GM19238 (cell line): ENCODE data around the gene SMIM9.
"Not testable (repeated sequence)": the region's sequence is repeated elsewhere in the genome, so short reads cannot be mapped to it uniquely, and the experiment has no call there.

Source experiments
- DNase-seq: peaks from one replicate; pipeline ENCODE4 v3.0.0; 2011; ENCODE audit warnings: low spot score; ENCODE audit not compliant: insufficient read length

SMIM9 gene

DNA sequence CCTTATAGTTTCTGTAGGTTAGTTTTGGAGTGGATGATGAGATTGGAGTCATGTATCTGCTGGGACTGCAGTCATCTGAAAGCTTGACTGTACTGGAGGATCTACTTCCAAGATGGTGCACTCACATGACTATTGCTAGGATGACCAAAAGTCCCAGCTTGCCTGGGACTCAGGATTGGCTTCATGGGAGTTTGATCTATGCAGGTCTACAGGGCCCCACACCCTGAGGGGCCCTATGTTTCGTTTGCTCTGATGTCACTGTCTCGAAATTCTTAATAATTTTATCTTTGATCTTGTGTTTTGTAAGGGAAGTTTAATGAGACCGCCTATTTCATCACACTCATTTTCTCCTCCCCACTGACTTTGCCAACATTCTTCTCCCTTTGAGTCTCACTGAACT is at the start of gene SMIM9:
Gene SMIM9 (minus strand): TSS at position 101 of the 400 bp plus-strand sequence. CDS start 3,806 bp downstream, outside the sequence.
- DNase-seq, result no peak

DNA sequence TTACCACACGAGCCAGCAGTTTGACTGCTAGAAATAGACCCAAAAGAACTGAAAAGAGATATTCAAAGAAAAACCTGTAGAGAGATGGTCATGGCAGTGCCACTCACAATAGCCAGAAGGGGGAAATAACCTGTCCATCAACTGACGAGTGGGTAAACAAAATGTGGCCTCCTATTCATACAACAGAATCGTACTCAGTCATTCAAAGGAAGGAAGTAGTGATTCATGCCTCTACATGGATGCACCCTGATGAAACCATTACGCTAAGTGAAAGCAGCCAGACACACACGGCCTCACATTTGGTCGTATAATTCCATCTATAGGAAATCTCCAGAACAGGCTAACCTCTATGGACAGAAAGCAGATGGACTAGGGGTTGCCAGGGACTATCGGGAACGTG is 49.6 kb upstream of the SMIM9 start:
- not testable (repeated sequence) for DNase-seq

DNA sequence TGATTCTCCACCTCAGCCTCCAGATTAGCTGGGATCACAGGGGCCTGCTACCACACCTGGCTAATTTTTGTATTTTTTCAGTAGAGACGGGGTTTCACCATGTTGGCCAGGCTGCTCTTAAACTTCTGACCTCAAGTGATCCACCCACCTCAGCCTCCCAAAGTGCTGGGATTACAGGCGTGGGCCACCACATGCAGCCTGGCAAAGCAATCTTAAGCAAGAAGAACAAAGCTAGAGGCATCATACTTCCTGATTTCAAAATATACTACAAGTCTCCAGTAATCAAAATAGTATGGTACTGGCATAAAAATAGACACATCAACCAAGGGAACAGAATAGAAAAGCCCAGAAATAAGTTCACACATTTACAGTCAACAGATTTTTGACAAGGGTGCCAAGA is 38.9 kb upstream of the SMIM9 start:
- DNase-seq, result no peak

DNA sequence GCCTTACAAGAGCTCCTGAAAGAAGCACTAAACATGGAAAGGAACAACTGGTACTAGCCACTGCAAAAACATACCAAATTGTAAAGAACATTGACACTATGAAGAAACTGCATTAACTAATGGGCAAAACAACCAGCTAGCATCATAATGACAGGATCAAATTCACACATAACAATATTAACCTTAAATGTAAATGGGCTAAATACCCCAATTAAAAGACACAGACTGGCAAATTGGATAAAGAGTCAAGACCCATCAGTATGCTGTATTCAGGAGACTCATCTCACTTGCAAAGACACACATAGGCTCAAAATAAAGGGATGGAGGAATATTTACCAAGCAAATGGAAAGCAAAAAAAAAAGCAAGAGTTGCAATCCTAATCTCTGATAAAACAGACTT is 34.1 kb upstream of the SMIM9 start:
- DNase-seq, result not testable (repeated sequence)

DNA sequence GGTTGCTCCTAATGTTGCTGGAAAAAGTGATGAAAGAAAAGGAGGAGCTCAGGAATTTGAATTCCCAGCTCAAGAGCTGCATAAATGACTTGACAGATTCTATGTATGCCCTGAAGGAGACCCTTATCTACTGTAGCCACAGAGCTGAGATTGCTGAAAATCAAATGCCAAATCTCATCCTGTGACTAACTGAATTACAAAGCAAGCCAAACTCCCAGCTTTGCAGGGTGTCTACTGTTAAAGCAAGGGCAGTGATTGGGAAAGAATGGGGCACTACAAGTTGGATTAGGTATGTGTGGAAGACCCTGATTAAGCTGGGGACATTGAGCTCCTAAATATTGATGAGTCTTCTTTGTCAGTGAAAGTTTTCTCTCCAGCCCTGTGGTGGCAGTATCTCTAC is 20.8 kb upstream of the SMIM9 start:
- no peak for DNase-seq

DNA sequence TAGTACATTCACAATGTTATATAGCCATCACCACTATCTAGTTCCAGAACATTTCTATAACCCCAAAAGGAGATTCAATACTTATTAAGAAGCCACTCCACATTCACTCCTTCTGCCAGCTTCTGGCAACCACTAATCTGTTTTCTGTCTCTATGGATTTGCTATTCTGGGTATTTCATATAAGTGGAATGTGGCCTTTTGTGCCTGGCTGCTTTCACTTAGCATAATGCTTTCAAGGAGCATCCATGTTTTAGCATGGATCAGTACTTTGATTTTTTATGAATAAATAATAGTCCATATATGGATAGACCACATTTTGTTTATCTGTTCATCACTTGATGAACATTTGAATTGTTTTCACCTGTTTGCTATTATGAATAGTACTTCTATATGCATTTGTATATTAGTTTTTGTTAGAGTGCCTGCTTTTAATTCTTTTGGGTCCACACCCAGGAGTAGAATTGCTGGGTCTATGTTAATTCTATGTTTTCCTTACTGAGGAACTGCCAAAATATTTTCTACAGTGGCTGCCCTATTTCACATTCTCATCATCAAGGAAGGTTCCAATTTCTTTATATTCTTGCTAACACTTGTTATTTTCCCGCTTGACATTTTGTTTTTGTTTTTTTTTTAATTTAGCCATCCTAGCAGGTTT is 16.6 kb upstream of the SMIM9 start:
- DNase-seq, result no peak

DNA sequence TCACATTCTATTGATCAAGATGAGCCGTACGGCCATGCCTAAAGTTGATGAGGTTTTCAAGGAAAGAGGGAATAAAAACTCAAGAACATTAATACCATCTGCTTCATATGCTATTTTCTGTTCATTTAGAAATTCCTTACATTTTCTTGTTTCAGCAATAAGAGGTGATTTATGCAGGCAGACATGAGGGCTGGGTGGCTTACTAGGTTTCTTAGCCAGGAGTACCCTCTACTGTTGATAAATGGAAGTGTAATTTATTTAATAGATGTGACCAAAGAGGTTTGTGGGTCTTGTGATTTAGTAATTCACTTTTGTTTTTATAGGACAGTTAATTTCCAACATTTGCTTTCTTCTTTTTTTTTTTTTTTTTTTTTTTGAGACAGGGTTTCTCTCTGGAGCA is 6.4 kb upstream of the SMIM9 start:
- DNase-seq, result no peak

DNA sequence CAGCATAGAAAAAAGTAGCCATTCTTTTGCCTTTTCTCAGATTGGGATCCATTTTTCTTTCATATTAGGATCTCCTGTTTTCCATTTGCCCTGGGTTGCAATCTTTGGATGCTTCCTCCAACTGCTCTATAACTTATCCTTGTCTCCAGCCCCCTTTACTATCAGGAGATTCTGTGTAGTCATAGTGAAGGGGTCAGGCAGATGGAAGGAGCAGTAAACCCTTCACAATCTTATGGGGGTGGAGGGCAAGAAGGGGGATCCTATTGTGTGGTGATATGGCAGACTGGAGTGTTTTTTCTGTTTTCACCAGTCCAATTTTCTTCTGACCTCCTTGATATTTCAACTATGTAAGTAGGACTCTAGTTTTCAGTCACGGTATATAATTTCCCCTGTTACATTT is 1.7 kb upstream of the SMIM9 start:
- no peak for DNase-seq

DNA sequence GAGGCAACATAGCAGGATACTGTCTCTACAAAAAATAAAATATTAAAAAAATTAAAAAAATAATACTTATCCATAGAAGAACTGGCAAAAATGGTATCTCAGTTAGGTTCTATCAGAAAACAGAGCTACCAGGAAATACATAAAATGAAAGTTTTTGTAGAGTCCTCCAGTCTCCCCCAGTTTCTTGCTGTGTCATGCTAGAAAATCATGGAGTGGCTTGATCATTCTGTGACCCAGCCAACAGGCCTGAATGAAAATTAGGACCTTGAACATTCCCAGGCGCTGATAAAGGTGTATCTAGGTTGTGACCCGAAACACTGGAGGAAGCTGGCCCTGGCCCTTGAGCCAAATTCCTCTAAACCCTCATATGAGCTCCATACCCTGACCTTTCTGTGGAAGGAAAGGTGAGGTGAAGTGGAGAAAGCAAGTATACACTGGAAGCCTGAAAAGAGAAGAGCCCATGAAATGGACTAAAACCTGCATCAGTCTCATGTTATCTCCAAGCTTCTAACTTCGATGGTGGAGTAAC is 652 bp downstream of the SMIM9 start:
- no peak for DNase-seq

DNA sequence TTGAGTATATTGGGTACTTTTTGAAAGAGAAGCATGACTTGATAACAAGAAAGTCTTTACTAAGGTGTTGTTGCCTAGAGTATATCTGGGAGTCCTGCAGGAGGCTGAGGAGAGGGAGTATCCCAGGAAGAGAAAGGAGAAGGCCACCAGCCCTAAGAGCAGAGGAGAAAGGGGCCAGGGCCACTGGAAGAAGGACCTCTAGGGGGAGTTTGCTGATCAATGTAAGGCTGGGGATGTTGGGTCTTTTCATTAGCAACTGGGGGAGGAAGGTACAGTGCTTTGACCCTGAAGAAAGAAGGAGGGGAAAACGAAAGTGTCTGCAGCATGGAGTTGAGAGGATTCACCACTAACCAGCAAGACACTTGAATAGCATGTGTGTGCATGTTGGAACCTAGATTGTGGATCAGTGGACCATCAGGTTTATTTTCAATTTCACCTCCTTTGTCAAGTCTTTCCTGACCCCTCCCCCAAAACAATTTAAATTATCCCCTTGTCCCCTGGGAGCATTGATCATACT is 4.5 kb downstream of the SMIM9 start:
- no peak for DNase-seq

DNA sequence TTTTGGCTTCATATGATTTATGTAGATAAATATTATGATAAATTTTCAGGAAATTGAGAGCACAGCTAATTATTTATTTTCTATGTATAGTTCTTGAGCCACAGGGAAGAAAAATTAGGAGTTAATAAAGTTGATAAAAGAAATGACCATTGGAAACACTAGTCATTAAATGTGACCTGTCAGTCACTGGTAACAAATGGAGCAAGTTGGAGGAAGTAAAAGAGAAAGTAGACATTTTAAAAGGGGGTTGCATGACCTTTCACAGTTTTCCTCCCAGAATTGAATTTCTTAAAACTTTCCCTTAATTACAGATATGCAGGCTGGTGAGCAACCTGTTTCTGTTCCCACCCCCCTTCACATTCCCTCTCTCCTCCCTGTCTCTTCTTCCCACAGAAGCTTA is 5.3 kb downstream of the SMIM9 start:
- no peak for DNase-seq

DNA sequence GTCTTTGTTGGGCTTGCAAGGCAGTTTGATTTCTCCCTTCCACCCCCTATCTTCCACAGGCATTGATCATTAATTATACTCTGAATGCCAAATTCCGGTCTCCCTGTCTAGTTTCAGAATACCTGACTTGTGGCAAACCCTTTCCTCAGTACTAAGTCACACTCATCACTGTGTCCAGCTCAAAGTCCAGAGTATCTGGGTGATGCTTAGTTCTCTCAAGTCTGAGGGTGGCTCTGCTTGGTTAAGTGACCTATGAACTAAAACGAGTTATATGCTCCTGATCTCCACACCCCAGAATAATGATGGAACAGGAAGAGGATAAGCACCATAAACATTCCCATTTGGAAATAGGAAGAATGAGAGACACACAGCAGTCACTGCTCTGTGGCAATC is 6.5 kb downstream of the SMIM9 start:
- DNase-seq, result no peak

DNA sequence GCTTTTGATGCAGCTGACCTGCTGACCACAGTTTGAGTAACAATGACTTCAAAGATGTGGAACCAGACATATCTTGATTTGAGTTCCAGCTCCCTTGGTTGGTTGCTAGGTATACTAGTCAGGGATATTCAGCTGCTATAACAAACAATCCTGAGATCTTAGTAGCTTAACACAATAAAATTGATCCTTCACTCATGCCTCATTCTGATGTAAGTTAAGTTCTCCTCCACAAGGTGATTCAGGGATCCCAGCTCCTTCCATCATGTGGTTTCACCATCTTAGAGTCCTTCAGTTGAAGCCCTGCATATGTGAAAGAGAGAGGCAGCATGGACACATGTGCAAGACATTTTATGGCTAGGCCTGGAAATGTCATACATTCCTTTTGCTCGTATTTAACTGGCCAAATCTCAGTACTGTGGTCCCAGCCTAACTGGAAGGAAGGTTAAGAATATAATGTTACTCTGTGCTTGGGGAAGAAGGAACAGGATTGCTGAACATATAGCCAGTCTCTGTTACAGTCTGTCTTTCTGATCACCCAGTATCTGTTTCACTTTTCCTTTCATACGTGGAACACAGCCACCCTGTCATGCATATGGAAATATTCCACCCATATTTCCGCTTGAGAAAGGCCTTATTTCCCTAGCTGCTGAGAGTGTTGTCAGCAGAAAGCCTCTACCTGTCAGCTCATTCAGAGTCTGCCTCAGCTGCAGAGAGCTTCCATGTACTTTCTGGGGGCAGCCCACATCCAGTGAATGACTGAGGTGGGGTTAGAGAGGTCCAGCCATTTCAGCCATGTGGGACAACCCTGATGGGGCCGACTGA is 7.1 kb downstream of the SMIM9 start:
- DNase-seq, result no peak

DNA sequence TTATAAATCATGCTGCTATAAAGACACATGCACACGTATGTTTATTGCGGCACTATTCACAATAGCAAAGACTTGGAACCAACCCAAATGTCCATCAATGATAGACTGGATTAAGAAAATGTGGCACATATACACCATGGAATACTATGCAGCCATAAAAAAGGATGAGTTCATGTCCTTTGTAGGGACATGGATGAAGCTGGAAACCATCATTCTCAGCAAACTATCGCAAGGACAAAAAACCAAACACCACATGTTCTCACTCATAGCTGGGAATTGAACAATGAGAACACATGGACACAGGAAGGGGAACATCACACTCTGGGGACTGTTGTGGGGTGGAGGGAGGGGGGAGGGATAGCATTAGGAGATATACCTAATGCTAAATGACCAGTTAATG is 8.9 kb downstream of the SMIM9 start:
- not testable (repeated sequence) for DNase-seq

DNA sequence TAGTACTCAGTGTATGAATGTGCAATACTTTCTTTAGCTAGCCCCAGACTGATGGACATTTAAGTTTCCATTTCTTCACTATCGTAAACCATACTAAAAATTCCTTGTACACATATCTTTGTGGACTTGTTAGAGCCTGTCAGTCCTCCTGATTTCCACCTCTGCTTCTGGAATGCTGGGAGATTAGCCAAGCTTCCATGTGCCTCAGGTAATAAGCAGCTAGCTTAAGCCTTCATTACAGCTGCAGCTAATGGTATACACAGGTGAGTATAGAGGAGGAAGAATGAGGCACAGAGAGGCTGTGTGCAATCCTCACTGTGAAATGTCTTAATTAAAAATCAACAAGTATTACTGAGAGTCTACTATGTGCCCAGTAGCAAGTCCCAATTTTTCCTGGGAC is 9.8 kb downstream of the SMIM9 start:
- DNase-seq, result no peak

DNA sequence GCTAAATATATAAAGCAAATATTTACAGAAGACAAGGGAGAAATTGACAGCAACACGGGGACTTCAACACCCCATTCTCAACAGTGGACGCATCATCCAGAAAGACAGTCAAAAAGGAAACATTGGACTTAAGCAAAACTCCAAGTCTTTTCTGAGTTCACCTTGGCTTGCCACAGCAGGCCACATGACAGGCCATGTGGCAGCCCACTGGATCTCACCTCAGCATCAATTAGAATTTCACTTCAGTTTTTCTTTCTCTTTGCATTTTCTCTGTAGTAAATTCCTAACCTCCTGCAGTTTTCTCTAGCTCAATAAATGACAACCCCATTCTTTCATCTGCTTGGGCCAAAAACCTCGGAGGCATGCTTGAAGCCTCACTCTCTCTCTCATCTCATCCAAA is 12.4 kb downstream of the SMIM9 start:
- no peak for DNase-seq

DNA sequence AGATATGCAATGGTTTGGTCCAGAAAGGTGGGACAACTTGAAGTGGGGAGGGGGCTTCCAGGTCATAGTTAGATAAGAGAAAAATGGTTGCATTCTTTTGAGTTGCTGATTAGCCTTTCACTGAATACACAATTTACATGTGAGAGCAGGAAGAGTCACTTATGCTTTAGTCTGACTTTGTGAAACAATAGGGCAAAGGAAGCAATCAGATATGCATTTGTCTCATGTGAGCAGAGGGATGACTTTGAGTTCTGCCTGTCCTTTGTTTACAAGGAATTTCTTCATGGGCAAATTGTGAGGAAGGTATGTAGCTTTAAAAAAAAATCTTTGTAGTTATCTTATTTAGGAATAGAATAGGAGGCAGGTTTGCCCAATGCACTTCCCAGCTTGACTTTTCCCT is 12.9 kb downstream of the SMIM9 start:
- no peak for DNase-seq

DNA sequence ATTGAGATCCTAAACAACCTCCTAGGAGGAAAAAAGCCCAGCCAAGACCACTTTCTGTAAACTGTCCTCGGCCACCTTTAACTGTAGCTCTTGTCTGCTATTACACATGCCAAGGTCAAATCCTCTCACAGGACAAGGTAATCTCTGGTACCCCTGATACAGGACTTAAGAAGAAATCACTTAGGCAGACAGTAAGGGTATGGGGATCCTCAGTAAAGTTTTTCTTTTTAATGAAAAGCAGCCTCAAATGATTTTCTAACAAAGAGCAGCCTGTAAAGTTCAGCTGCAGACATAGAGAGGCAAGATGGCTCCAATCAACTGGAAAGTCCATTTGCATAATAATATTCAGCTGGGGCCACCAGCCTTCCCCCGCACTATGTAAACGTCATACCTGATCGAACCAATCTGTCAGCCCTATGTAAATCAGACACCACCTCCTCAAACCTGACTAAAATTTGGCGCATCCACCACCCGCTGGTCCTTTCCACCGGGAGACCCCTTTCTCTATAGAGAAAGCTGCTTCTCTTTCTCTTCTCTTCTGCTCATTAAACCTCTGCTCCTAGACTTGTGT is 14.6 kb downstream of the SMIM9 start:
- DNase-seq, result no peak

DNA sequence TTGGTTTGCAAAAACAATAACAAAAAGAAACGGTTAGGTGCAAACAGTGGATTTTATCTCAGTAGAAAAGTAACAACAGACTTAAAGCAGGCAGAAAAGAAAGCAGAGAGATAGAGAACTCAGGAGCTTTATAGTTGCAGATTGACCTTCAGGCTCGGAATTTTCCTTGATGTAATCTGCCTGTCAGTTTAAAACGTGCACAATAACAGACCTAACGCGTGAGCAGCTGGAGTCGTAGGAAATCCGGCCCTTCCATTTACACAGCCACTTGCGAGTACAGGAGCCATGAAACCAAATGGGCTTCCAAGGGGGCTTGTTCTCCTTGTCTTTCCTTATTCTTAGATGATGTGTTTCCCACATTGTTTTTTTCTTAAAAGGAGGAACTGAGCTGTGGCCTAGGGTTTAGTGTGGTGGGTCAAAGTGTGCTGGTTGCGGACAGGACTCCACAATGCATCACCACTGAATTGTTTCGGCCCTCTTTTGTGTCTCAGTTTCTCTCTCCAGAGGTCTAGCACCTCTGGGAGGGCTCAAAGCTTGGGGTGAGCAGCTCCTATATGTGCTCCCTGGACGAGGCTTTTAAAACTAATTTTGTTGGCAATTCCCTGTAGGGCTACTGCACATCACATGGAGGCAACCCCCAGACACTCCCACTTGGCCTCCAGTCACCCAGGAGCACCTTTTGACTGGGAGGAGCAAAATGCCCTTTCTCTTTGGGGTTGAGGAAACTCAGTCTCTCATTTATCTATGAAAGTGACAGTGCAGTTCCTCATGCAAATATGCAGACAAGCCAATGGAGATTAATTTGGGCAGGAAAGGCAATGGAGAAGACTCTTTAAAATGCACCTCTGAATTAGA is 15.3 kb downstream of the SMIM9 start:
- no peak for DNase-seq

DNA sequence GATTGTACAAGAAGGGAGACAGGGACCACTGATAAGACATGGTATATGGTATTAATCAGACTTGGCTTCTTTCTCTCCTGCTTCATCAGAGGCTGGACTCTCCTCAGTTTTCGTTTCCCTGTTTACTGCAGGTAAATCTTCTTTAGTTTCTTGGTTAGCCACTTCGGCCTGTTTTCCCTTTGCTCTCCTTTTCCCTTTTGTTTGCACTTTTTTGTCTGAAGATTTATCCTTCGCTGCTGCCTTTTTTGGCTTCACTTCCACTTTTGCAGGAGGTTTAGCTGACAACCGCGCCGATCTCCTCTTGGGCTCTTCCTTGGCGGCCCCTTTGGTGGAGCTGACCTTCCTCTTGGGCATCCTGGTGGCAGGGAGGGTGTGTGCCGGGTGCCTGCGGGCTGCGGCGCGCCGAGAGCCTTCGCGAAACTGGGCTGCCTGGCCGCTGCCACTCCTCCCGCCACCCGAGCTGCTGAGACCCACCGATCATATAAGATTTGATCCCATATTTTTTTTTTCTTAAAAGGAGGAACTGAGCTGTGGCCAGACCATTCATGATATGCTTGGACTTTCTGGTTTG is 17.3 kb downstream of the SMIM9 start:
- not testable (repeated sequence) for DNase-seq

DNA sequence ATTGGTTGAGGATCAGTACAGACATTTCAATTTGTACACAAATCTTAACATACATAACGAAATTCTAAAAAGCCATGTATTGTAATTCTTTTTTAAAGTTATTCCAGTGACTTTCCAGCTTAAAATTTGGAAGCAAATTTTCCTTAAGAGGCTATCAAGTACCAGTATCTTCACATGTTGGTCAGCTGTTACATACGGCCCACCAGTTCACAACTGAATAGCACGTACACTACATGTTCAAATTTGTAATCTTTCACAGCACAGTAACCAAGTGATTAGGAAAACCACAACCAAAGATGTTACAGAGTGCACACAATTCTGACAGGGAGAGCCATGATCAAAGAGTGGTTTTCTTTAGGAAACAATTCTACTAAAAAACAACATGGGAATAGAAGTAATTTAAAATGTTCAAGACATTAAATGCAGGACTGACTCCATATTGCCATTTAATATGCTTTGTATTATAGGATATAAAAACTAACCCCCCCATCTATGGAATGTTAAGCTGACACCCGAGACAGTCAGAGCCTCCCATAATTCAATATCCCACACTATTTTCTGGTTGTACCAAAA is 18.1 kb downstream of the SMIM9 start:
- DNase-seq, result not testable (repeated sequence)
